Measurements from ENCODE around the gene SLC26A3.

The SLC26A3 gene

GRCh38 chr7:107815254-107815882, 12.3 kb upstream of the SLC26A3 start:
- DNase-seq: no peak

DNA sequence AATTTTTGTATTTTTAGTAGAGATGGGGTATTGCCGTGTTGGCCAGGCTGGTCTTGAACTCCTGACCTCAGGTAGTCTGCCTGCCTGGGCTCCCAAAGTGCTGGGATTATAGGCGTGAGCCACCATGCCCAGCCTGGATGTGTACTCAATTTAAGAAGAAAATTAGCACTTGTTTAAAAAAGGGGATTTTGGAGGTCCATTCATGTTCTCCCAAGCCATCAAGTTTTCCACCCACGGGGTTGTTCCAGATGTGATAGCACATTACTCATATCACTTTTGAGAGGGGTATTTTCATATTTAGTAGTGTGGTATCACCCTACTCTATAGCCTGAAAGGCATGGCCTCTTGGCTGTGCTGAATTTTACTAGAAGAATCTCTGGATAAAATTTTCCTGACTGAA, 10.5 kb upstream of the SLC26A3 start:
- no peak for DNase-seq

DNA sequence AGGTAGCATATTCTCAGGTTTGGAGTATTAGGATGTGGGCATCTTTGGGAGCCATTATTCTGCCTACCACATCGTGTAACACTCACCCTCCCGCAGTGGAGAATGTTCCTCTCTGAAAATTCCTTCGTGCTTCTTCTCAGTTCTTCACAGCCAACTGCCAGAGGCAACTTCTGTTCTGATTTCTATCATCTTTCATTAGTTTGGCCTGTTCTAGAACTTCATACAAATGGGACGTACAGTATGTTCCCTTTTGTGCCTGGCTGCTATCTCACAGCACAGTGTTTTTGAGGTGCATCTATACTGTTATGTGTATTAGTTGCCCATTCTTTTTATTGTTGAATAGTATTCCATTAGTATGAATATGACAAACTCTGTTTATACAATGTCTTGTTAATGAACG, 8.9 kb upstream of the SLC26A3 start:
- no peak for DNase-seq

GRCh38 chr7:107810626-107811025, 7.6 kb upstream of the SLC26A3 start:
- no peak for DNase-seq

- DNase-seq: no peak
Observed at GRCh38 chr7:107809179-107809578, 6.2 kb upstream of the SLC26A3 start.

GRCh38 chr7:107799647-107800264, 3.3 kb downstream of the SLC26A3 start:
- no peak for DNase-seq

- DNase-seq: no peak
Observed at GRCh38 chr7:107792364-107792763, 10.7 kb downstream of the SLC26A3 start.

- DNase-seq: no peak
Observed at GRCh38 chr7:107789647-107790046, 13.4 kb downstream of the SLC26A3 start.

- DNase-seq: no peak
Observed at GRCh38 chr7:107788662-107789061, 14.4 kb downstream of the SLC26A3 start.

GRCh38 chr7:107788216-107788615, 14.8 kb downstream of the SLC26A3 start:
- DNase-seq: no peak

GRCh38 chr7:107785926-107786325, 17.1 kb downstream of the SLC26A3 start:
- no peak for DNase-seq

DNA sequence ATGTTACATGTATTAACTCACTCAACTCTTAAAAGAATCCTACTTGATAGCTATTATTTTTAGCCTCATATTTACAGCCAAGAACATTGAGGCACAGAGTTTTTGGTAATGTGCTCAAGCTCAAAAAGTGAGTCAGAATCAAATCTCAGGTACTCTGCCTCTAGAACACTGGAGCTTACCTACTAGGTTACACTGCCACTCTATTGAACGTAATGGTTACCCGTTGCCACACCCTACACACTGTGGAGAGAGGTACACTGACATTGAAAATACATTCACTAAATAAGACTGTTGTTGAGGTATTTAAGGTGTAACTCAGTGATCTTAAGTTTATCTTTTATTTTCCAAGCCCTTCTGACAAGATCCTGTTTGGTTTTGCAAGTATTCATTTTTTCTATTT, 17.9 kb downstream of the SLC26A3 start:
- DNase-seq: no peak

DNA sequence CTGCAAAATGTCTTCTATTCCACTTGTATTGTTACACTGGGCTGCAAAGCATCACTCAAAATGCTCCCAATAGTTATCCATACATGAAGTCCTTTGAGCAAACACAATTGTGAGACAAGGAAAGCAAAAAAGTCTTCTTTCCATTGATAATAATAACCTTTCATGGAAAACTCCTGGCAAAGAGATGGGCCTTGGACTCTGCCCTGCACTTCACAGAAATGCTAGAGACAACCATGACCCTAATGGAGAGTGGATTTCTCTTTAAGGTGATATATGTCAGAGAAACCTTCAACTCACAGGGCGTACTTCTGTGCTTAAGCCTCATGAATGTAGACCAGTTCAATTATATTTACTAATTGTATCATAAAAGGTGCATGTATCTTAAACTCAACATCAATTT, 19.4 kb downstream of the SLC26A3 start:
- DNase-seq: no peak

DNA sequence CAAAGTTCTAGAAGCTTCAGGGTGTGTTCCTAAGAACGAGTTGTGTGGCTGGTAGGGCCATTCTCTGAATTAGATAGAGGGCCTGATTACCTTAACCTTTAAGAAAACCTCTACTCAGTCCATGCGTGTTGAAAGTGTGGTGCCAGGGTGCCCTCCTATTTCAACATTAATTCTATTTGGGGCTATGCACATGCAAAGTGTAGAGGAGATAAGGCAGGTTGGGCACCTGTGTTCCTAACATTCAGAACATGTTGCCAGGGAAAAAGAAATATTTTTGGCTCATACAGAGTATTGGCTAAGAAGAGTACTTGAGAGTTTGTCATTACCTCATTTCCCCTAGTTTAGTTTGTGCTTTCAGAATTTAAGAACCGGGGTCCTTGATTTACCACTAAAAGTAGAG, 20.6 kb downstream of the SLC26A3 start:
- DNase-seq: no peak

DNA sequence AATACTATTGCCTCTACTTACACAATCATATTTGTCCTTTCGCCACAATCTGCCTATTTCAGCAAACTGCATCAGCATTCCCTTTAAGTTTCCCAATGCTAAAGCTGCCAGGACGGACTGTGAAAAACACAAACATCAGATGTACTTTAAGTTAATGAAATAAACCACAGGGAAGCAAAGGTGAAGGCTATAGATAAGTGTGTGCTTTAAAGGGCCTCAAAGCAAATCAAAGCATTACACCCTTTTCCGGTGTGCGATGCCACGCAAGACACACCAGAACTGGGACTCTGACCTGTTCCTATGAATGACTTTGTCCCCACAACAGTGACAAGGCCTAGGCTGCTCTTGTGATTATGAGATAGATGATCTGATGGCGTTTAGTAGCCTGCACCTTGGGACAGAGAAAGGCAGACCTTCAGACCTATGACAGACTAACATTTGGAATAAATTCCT, 23.4 kb downstream of the SLC26A3 start:
- DNase-seq: no peak

DNA sequence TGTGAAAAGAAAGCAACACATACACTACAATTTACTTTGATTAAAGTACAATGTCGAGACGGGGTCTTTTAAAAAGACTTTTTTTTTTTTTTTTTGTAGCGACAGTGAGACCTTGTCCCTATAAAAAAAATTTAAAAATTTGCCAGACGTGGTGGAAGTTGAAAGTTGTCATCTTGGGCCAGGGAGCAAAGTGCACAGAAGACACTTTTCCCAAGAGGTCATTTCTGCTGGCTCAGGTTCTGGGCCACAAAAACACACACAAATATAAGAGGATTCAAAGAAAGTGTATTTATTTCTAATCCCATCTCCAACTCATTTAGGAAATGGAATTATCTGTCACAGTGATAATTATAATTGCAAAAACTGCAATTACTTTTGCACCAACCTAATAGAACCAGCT, 24.7 kb downstream of the SLC26A3 start:
- DNase-seq: no peak

DNA sequence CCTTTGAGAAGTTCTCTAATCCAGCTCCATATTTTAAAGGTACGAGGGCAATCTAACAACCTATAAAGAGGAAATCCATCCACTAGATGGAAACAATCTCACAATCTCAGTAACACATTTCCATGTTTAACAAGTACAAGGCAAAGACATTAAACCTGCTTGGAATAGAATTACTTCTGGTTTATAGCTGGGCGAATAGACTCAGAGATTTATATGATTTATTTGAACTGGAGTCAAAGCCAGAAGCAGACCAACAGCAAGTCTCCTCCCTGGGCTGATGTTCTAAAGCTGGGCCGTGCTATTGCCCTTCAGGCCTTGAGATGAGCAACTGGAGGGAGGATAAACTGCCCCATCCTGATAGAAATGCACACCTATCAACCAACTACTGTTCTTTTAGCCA, 25.3 kb downstream of the SLC26A3 start:
- DNase-seq: no peak

GRCh38 chr7:107773027-107773426, 30.0 kb downstream of the SLC26A3 start:
- DNase-seq: no peak

GRCh38 chr7:107768263-107768662, 34.8 kb downstream of the SLC26A3 start:
- no peak for DNase-seq

DNA sequence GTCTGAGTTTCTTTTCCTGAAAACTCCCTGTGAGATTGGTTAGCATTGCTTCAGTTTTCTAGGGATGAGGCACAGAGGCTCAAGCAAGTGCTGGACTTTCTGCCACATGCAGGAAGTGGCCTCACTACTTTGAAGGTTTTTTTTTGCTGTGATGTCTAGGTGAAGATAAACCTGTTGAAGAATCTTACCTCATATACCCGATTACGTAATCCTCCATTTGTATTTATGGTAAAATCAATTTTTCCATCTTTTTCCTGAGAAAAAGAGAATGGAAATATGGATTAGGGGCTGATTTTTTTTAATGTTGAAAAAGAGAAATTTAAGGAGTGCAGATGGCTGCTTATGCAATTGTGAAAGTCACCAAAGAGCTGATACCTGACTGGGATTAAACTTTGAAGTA, 35.6 kb downstream of the SLC26A3 start:
- no peak for DNase-seq

DNA sequence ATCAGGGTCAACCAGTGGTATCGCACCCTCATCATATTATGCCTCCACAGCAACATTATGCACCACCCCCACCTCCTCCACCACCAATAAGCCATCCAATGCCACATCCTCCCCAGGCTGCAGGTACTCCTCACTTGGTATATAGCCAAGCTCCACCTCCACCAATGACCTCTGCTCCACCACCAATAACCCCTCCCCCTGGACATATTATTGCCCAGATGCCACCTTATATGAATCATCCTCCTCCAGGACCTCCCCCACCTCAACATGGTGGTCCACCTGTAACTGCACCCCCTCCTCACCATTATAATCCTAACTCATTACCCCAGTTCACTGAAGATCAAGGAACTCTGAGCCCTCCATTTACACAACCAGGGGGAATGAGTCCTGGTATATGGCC, 44.4 kb downstream of the SLC26A3 start:
- no peak for DNase-seq

DNA sequence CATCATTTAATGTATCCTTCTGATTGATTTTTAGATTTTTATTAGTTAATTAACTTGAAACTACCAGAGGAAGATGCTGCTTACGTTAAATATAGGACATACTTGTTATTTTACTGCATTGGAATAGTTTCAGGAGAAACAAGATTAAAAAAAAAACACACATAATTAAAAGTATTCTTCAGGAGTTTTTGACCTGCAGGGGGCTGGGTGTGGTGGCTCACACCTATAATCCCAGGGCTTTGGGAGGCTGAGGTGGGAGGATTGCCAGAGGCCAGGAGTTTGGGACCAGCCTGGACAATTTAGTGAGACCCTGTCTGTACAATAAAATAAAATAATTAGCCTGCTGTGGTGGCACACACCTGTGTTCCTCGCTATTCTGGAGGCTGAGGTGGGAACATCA, 48.4 kb downstream of the SLC26A3 start:
- no peak for DNase-seq

DNA sequence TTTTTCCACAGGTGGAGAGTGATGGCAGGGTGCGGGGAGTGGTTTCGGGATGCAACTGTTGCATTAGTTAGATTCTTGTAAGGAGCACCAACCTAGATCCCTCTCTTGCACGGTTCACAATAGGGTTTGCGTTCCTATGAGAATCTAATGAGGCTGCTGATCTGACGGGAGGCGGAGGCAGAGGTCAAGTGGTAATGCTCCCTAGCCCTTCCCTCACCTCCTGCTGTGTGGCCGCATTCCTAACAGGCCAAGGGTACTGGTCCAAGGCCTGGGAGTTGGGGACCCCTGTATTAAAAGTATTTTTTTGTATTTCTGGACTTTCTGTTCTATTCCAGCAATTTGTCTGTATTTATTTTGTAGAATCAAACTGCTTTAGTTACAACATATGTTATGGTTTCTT, 51.9 kb downstream of the SLC26A3 start:
- DNase-seq: no peak

DNA sequence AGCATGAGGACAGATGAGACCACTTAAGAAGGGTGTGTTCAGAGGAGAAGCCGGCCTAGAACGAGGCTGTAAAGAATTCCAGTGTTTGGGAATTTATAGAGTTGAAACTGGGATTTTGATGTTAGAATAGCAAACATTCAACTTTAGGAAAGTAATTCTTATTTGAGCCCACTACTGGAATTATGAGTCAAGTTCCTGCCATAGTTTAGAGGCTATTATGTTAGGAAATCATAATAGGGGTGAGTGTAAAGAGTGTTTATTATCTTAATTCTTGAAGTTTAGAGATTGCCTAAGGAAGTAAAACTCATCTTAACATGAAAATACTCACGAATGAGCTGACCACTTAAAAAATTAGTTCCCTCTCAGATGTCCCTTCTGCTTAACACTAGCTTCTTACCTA, 57.0 kb downstream of the SLC26A3 start:
- DNase-seq: no peak

GRCh38 chr7:107744345-107744750, 58.7 kb downstream of the SLC26A3 start:
- no peak for DNase-seq
